Frontal cortex (tissue), 4 donors: ENCODE data around the gene DISP2. TPM values are rescaled to one million over a fixed set of nuclear protein-coding genes. Genes with fewer than 3 reads are reported as not detected.

ENCODE experiments used
- DNase-seq, 2 donors: peaks; one replicate each; pipeline ENCODE4 v3.0.0; 2012; ENCODE audit warnings: low spot score in 2 of 2
- FAIRE-seq: peaks from 2 replicates; lab custom pipeline; 2012; peaks lifted over from hg19 to GRCh38; lab: Jason Lieb, UNC
- total RNA-seq: library from RNA; depleted of rRNA; stranded (reverse); fragments of >200 nt; gene quantifications from one replicate; pipeline ENCODE4 v1.2.3, GENCODE V29; 2014
- donor health status: control.
- donor health status: control.
- donor health status: control.

The DISP2 gene
- total RNA-seq, 1 donor from 2014 or later: 5.3 TPM

- no peak for FAIRE-seq
These were observed 24.0 kb downstream of the DISP2 start for GRCh38 chr15:40381818-40382529.

GRCh38 chr15:40382580-40383456, 24.8 kb downstream of the DISP2 start, which contains the start of gene KNSTRN:
Gene KNSTRN, plus strand, starts transcription at chr15:40382721. Its CDS starts 115 bp downstream, at chr15:40382836.
- FAIRE-seq: no peak
- peak; percentile 78 to 95 for DNase-seq

More at GRCh38 chr15:40381818-40382529, 24.0 kb downstream of the DISP2 start:
- no peak for DNase-seq

GRCh38 chr15:40386480-40386879, 28.5 kb downstream of the DISP2 start:
- no peak for DNase-seq
- no peak for FAIRE-seq

GRCh38 chr15:40388941-40389823, 31.2 kb downstream of the DISP2 start:
- FAIRE-seq: no peak
- no peak for DNase-seq

- DNase-seq (no peak), FAIRE-seq (no peak)
These were observed 32.0 kb downstream of the DISP2 start for GRCh38 chr15:40389824-40390595.

- DNase-seq: no peak
- no peak for FAIRE-seq
These were observed 35.2 kb downstream of the DISP2 start for GRCh38 chr15:40392986-40393948.

GRCh38 chr15:40397688-40398412, 39.8 kb downstream of the DISP2 start:
- no peak for FAIRE-seq
- no peak for DNase-seq

- FAIRE-seq (no peak), DNase-seq (no peak)
These were observed 40.4 kb downstream of the DISP2 start for GRCh38 chr15:40398413-40398873.

GRCh38 chr15:40399370-40399769, 41.4 kb downstream of the DISP2 start:
- DNase-seq: no peak
- FAIRE-seq: no peak

- DNase-seq: peak; percentile 98 to 99
- FAIRE-seq: peak; percentile 61
These were observed 47.7 kb downstream of the DISP2 start, which contains the start of gene IVD for GRCh38 chr15:40405501-40406381. Gene IVD, plus strand, starts transcription at chr15:40405795. Its CDS starts 33 bp downstream, at chr15:40405828.

GRCh38 chr15:40407330-40407990, 49.4 kb downstream of the DISP2 start:
- DNase-seq (no peak), FAIRE-seq (no peak)

GRCh38 chr15:40409366-40409765, 51.3 kb downstream of the DISP2 start:
- FAIRE-seq (no peak), DNase-seq (no peak)

GRCh38 chr15:40410476-40410875, 52.5 kb downstream of the DISP2 start:
- no peak for DNase-seq
- FAIRE-seq: no peak

GRCh38 chr15:40412095-40412759, 54.2 kb downstream of the DISP2 start:
- FAIRE-seq: no peak
- DNase-seq: no peak

- no peak for FAIRE-seq
These were observed 55.0 kb downstream of the DISP2 start for GRCh38 chr15:40413036-40413435.

More at GRCh38 chr15:40413036-40413435, 55.0 kb downstream of the DISP2 start:
- DNase-seq: no peak
